GM12892 (cell line): Measurements from ENCODE around the gene LRRC4B.

Source experiments
- POLR2A ChIP-seq: IDR thresholded peaks from 2 replicates; pipeline ENCODE4 v1.6.1; 2011; ENCODE audit warnings: low read depth, low read length, control low read depth
- POLR2AphosphoS5 ChIP-seq: IDR thresholded peaks from 2 replicates; pipeline ENCODE4 v1.6.1; 2011; ENCODE audit warnings: low read depth, low read length, control low read depth

DNA sequence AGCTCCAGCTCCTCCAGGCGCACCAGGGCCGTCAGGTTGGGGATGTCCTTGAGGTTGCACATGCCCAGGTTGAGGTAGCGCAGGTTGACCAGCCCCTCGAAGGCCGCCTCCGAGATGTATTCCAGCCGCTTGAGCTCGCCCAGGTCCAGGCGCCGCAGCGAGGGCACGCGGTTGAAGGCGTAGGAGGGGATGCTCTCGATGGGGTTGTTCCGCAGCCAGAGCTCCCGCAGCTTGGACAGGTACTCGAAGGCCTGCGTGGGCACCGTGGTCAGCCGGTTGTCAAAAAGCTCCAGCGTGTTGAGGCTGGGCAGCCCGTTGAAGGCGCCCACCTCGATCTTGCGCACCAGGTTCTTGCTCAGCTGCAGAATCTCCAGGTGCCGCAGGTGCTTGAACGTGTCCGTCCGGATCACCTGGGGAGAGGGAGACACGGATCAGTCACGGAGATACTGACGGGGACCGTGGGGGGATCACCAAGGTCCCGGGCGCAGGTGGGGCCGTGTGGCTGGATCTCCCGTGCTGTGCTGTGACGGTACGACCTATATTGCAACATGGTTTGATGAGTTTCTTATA lies 49.1 kb downstream of the LRRC4B start:
- TF ChIP-seq POLR2A (no peak), POLR2AphosphoS5 (no peak)
